Testis (tissue), 3 donors: ENCODE results near the gene ZNF362. TPM values are rescaled to one million over a fixed set of nuclear protein-coding genes. Genes with fewer than 3 reads are reported as not detected.

ENCODE experiments used
- DNase-seq: peaks from one replicate; pipeline ENCODE4 v3.0.0-alpha.2; 2019
- H3K27ac ChIP-seq, 2 donors: fragments of 200-600 bp; sonication (generic); one replicate each; pipeline ENCODE4 v1.5.1; 2019
- H3K27me3 ChIP-seq: fragments of 200-600 bp; sonication (generic); one replicate; pipeline ENCODE4 v1.5.1; 2019
- H3K36me3 ChIP-seq: fragments of 200-600 bp; sonication (generic); one replicate; pipeline ENCODE4 v1.5.1; 2017; ENCODE audit warnings: low read depth; ENCODE audit errors: missing control alignments
- H3K4me1 ChIP-seq: fragments of 200-600 bp; sonication (generic); one replicate; pipeline ENCODE4 v1.5.1; 2019
- H3K4me3 ChIP-seq, 2 donors: fragments of 200-600 bp; sonication (generic); one replicate each; pipeline ENCODE4 v1.5.1; 2017 to 2019
- H3K9me3 ChIP-seq: fragments of 200-600 bp; sonication (generic); one replicate; pipeline ENCODE4 v1.5.1; 2017
- CTCF ChIP-seq, 3 experiments: fragments of 450-650 bp in 2 of 3; fragments of 200-600 bp in 1 of 3; sonication (generic) in 1 of 3; IDR thresholded peaks; one replicate each; pipeline ENCODE4 v1.5.1; 2016 to 2019; ENCODE audit warnings: antibody characterized with exemption in 3 of 3, mild to moderate bottlenecking in 2 of 3, moderate library complexity in 1 of 3
- POLR2A ChIP-seq: fragments of 450-650 bp; IDR thresholded peaks from one replicate; pipeline ENCODE4 v1.6.1; 2017; ENCODE audit warnings: antibody characterized with exemption, mild to moderate bottlenecking, moderate library complexity
- WGBS, 2 donors: methylation state at CpG; one replicate each; pipeline ENCODE4 v1.1.5; 2018; 5-methylcytosine and 5-hydroxymethylcytosine counted together
- intact Hi-C: fragments of 100-400 bp; cut with DNase I; formaldehyde crosslinking; loops from one replicate; pipeline ENCODE4 v1.15.1; 2023; ENCODE audit warnings: low total_unique reads
- microRNA counts, 2 donors: library from miRNA; unstranded; fragments of <30 nt; microRNA quantifications; one replicate each; lab custom pipeline; 2016
- microRNA-seq, 2 donors: library from miRNA; unstranded; fragments of <30 nt; microRNA quantifications; one replicate each; pipeline ENCODE4, GENCODE V29; 2016; ENCODE audit warnings: borderline number of aligned reads in 2 of 2, borderline replicate concordance in 1 of 2
- polyA plus RNA-seq: library from polyadenylated mRNA; stranded (reverse); fragments of 350-450 nt; fragmentation: Illumina TruSeq; extraction: RNeasy Lipid Tissue Mini Kit (QIAGEN cat#74804); gene quantifications from one replicate; pipeline ENCODE4 v1.2.3, GENCODE V29; 2014; ENCODE audit warnings: low read depth, low replicate concordance; ENCODE audit not compliant: insufficient read depth
- small RNA-seq, 2 donors: library from RNA; depleted of rRNA; stranded (forward); fragments of <200 nt; gene quantifications; one replicate each; pipeline ENCODE3, GENCODE V24; 2016
- total RNA-seq, 2 donors: library from RNA; depleted of rRNA; stranded (reverse); fragments of >200 nt; gene quantifications; one replicate each; pipeline ENCODE4 v1.2.3, GENCODE V29; 2016

ZNF362 gene
- total and polyA plus RNA-seq, 3 donors from 2014 or later, result 16.3 to 28.6 (median 26.6) TPM

DNA sequence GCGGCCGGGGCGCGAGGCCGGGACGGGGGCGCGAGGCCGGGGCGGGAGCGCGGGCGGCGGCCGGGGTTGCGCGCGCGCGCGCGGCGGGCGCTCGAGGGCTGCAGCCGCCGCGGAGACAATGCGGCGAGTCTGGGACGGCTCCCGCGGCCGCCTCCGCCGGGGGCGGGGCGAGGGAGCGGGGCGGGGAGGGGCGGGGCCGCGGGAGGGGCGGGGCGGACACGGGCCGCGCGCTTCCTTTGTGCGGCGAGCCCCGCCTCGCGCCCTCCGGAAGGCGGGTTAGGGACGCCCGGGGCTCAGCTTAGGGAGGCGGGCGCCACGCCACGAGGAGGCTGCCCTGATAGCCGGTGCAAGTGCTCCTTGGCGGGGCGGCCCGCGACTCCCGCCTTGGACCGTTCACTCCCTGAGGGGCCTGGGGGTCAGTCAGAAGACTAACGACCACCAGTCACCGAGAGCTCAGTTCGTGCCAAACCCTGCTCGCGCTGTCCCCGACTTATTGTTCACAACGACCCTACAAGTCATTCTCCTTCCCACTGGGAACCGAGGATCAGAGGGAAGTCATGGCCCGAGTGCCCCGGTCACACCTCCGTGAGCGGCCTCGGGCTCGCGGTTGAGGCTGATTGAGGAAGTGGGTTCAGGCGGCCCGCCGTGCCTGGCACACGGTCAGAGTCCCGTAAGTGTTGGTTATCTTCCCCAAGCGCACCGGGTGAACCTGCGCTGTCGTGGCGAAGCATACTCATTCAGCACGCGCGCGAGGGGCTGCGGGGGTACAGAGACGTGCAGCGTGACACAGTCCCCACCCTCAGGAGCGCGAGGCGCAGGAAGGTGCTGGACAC lies 93.7 kb downstream of the ZNF362 start:
- intact Hi-C loops, result no loop called here
- WGBS, 2 donors, result 0 to 1% methylated on average over 27 to 41 of the region's 104 CpGs

More for the DNA sequence above, 93.7 kb downstream of the ZNF362 start:
- H3K27ac ChIP-seq, result peak overlapping the region; percentile 15 to 97
- peaks cover 8% of the 10 kb centered on the region for H3K4me1 ChIP-seq
- DNase-seq, result peak; percentile 87
- TF ChIP-seq CTCF (IDR thresholded peaks at IDR 0.05), result no peak
- TF ChIP-seq POLR2A, result no peak
- H3K27me3 ChIP-seq, result no peaks in the 10 kb centered on the region
- no peaks in the 10 kb centered on the region for H3K36me3 ChIP-seq
- H3K9me3 ChIP-seq, result no peaks in the 10 kb centered on the region
- H3K4me3 ChIP-seq, result peak overlapping the region; percentile 70 to 94

MicroRNAs within 50 kb of the gene (microRNA counts, 767-probe panel; counts per million panel counts)
- 0 to 152 counts per million in 2 donors for microRNA hsa-miR-3605-5p (lab: Ali Mortazavi, UCI)

Small RNA genes lying within 50 kb of the gene (microRNA-seq; reads per million reads assigned to microRNA genes)
- 38.2 to 40.1 reads per million in 2 donors for gene MIR3605

Small RNA genes lying within 50 kb of the gene (small RNA-seq; reads per million reads assigned to genes)
- 0 reads per million in 2 donors for gene RN7SKP16

Other genes starting within 250 kb of the ZNF362 start
- gene AK2, start 219.6 kb upstream of the ZNF362 start, total RNA-seq, result 100 to 1,000 TPM; 181 to 219 TPM
- gene AK2, start 219.6 kb upstream of the ZNF362 start, polyA plus RNA-seq, result 144 TPM
- gene AZIN2, start 175.3 kb upstream of the ZNF362 start, total RNA-seq, result 10 to 100 TPM; 38.2 to 68.7 TPM
- 56.9 TPM for gene AZIN2, start 175.3 kb upstream of the ZNF362 start, polyA plus RNA-seq
- 1 to 10 TPM; 6.2 to 8.8 TPM for gene TRIM62, start 74.4 kb upstream of the ZNF362 start, total RNA-seq
- 6.0 TPM for gene TRIM62, start 74.4 kb upstream of the ZNF362 start, polyA plus RNA-seq
- gene A3GALT2, start 64.6 kb downstream of the ZNF362 start, total RNA-seq, result 1 to 10 TPM in 1 of 2 donors, under 1 TPM in 1; 0.87 to 1.7 TPM
- gene A3GALT2, start 64.6 kb downstream of the ZNF362 start, polyA plus RNA-seq, result not detected
- 100 to 1,000 TPM; 121 to 130 TPM for gene PHC2, start 174.6 kb downstream of the ZNF362 start, total RNA-seq
- gene PHC2, start 174.6 kb downstream of the ZNF362 start, polyA plus RNA-seq, result 178 TPM
- gene ZSCAN20, start 216.2 kb downstream of the ZNF362 start, total RNA-seq, result 10 to 100 TPM in 1 of 2 donors, 1 to 10 TPM in 1; 9.8 to 10.1 TPM
- gene ZSCAN20, start 216.2 kb downstream of the ZNF362 start, polyA plus RNA-seq, result 4.5 TPM